ENCODE measurements around the gene TASP1. TPM values are rescaled to one million over a fixed set of nuclear protein-coding genes. Genes with fewer than 3 reads are reported as not detected.
"Not testable (repeated sequence)": the region's sequence is repeated elsewhere in the genome, so short reads cannot be mapped to it uniquely, and the experiment has no call there.

TASP1 gene
- total RNA-seq, 1 experiment from 2014 or later: 9.5 TPM

DNA sequence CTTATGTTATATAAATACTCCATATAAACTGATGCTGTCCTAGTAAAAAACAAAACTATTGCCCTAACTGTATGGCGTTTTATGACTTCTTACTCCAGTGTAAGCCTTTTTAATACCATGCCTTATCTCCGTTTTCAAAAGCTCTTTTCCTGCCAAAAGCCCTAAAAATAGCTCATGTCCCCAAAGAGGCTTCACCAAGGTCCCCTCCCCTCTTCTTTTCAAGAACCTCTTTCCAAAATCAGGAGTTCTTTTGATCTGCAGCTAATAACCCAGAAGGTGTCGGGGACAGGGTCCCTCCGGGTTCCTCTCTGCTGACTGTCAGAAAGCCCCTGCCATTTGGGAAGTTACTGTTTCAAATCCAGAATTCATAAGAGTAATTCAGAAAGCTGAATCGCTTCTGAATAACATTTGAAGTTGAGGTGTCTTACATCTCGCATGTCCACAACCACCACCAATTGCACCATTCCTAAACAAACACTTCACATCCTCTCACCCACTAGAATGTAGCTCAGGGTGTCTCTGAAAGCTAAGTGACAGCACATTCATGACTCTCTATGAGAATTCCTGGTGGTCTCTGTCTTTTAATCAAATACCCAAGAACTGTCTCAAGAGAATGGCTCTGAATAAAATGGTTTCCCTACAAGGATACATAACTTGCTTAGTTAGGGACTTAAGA lies 13.3 kb downstream of the TASP1 start:
- H2BK15ac ChIP-seq (ENCODE audit: low read depth, low read length): no peak overlapping the region
- no peak overlapping the region for H2AK5ac ChIP-seq (ENCODE audit: insufficient read length, low read length)
- H3K56ac ChIP-seq (ENCODE audit: insufficient read length, low read depth, low read length): no peak overlapping the region
- H3K27ac ChIP-seq (ENCODE audit: insufficient read length, low read depth, low read length): no peak overlapping the region
- H3K4me1 ChIP-seq (ENCODE audit: insufficient read depth, low read length): peaks cover 6% of the 10 kb centered on the region; the same call in 1 of the 2 replicates
- H2AFZ ChIP-seq (ENCODE audit: low read length): no peak overlapping the region
- Mint-ChIP-seq H3K36me3 (ENCODE audit: insufficient read depth in 1 of 3, low read depth in 3 of 3) (peaks cover 7 to 18% (median 15%) of the 10 kb centered on the region in 3 experiments; a peak in 5 of 7 replicates), H3K9me3 (no peaks in the 10 kb centered on the region), H3K4me3 (no peak overlapping the region), H3K4me1 (peaks cover 39 to 44% of the 10 kb centered on the region in 2 experiments), H3K27me3 (ENCODE audit: low read depth) (no peaks in the 10 kb centered on the region; the same call in 1 of the 2 replicates), H3K27ac (no peak overlapping the region; a peak in 1 of 7 replicates)
- H2BK12ac ChIP-seq (ENCODE audit: insufficient read length, low read depth, low read length): no peak overlapping the region
- no peak overlapping the region for H2BK5ac ChIP-seq (ENCODE audit: insufficient read length, low read length)
- no peak overlapping the region for H4K8ac ChIP-seq (replicated peaks; ENCODE audit: insufficient read length, low read depth, low read length)
- WGBS (ENCODE audit: extremely low coverage, insufficient read length, low lambda C conversion rate): no CpG with 5 or more reads among the region's 6 CpGs
- H2BK20ac ChIP-seq (ENCODE audit: low read depth, low read length, poor library complexity, severe bottlenecking): no peak overlapping the region
- no peaks in the 10 kb centered on the region for H3K79me1 ChIP-seq (ENCODE audit: insufficient read depth, low read depth, low read length, poor library complexity, severe bottlenecking)
- no peak overlapping the region for H4K5ac ChIP-seq (ENCODE audit: insufficient read length, low read depth, low read length)
- TF ChIP-seq, protein P1, sequence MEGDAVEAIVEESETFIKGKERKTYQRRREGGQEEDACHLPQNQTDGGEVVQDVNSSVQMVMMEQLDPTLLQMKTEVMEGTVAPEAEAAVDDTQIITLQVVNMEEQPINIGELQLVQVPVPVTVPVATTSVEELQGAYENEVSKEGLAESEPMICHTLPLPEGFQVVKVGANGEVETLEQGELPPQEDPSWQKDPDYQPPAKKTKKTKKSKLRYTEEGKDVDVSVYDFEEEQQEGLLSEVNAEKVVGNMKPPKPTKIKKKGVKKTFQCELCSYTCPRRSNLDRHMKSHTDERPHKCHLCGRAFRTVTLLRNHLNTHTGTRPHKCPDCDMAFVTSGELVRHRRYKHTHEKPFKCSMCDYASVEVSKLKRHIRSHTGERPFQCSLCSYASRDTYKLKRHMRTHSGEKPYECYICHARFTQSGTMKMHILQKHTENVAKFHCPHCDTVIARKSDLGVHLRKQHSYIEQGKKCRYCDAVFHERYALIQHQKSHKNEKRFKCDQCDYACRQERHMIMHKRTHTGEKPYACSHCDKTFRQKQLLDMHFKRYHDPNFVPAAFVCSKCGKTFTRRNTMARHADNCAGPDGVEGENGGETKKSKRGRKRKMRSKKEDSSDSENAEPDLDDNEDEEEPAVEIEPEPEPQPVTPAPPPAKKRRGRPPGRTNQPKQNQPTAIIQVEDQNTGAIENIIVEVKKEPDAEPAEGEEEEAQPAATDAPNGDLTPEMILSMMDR (conservative IDR thresholded peaks at IDR 0.05): no peak
- H3K4me2 ChIP-seq (ENCODE audit: insufficient read depth, insufficient read length, low read length): no peak overlapping the region
- no peak overlapping the region for H3K14ac ChIP-seq (ENCODE audit: insufficient read depth, low read length)
- no peaks in the 10 kb centered on the region for H3K9me3 ChIP-seq (ENCODE audit: control insufficient read depth, low read depth, low read length)
- no peaks in the 10 kb centered on the region for H3K79me2 ChIP-seq (ENCODE audit: insufficient read depth, low read length)
- no peak overlapping the region for H4K91ac ChIP-seq (ENCODE audit: insufficient read length, low read depth, low read length)
- no peak overlapping the region for H3K9ac ChIP-seq (ENCODE audit: extremely low read depth, insufficient read length, low read length)
- no peak for DNase-seq
- no peak overlapping the region for H2BK120ac ChIP-seq (ENCODE audit: low read depth, low read length, poor library complexity, severe bottlenecking)
- no peak overlapping the region for H3T11ph ChIP-seq (ENCODE audit: low read length)
- no peaks in the 10 kb centered on the region for H3K27me3 ChIP-seq (ENCODE audit: insufficient read depth, low read length)
- no peaks in the 10 kb centered on the region for H3K23me2 ChIP-seq (ENCODE audit: insufficient read length, low read depth, low read length, poor library complexity, severe bottlenecking)
- no peak overlapping the region for H3K4ac ChIP-seq (ENCODE audit: low read depth, low read length)
- H3K23ac ChIP-seq (ENCODE audit: insufficient read length, low read depth, low read length): no peak overlapping the region
- H4K20me1 ChIP-seq (ENCODE audit: control insufficient read depth, insufficient read depth, insufficient read length): no peaks in the 10 kb centered on the region
- H3K18ac ChIP-seq (ENCODE audit: insufficient read length, low read depth, low read length): no peak overlapping the region

- not testable (repeated sequence) for H4K5ac ChIP-seq (ENCODE audit: insufficient read length, low read depth, low read length); H3K9me3 ChIP-seq (ENCODE audit: control insufficient read depth, low read depth, low read length); H2AK5ac ChIP-seq (ENCODE audit: insufficient read length, low read length); H3K27ac ChIP-seq (ENCODE audit: insufficient read length, low read depth, low read length); H2BK5ac ChIP-seq (ENCODE audit: insufficient read length, low read length); H3K79me1 ChIP-seq (ENCODE audit: insufficient read depth, low read depth, low read length, poor library complexity, severe bottlenecking); H3K14ac ChIP-seq (ENCODE audit: insufficient read depth, low read length); H3K23me2 ChIP-seq (ENCODE audit: insufficient read length, low read depth, low read length, poor library complexity, severe bottlenecking); H4K91ac ChIP-seq (ENCODE audit: insufficient read length, low read depth, low read length); H3K4me1 ChIP-seq (ENCODE audit: insufficient read depth, low read length); H2BK20ac ChIP-seq (ENCODE audit: low read depth, low read length, poor library complexity, severe bottlenecking); H3K4ac ChIP-seq (ENCODE audit: low read depth, low read length); H2AFZ ChIP-seq (ENCODE audit: low read length); H4K8ac ChIP-seq (replicated peaks; ENCODE audit: insufficient read length, low read depth, low read length); H3K23ac ChIP-seq (ENCODE audit: insufficient read length, low read depth, low read length); H3K27ac Mint-ChIP-seq; H3K4me2 ChIP-seq (ENCODE audit: insufficient read depth, insufficient read length, low read length); H3K36me3 Mint-ChIP-seq (ENCODE audit: insufficient read depth in 1 of 3, low read depth in 3 of 3); H2BK120ac ChIP-seq (ENCODE audit: low read depth, low read length, poor library complexity, severe bottlenecking); H3K18ac ChIP-seq (ENCODE audit: insufficient read length, low read depth, low read length); DNase-seq; H3K27me3 Mint-ChIP-seq (ENCODE audit: low read depth); H3K4me1 Mint-ChIP-seq; H4K20me1 ChIP-seq (ENCODE audit: control insufficient read depth, insufficient read depth, insufficient read length); H3T11ph ChIP-seq (ENCODE audit: low read length); H2BK15ac ChIP-seq (ENCODE audit: low read depth, low read length); H3K27me3 ChIP-seq (ENCODE audit: insufficient read depth, low read length); H3K9ac ChIP-seq (ENCODE audit: extremely low read depth, insufficient read length, low read length); H3K9me3 Mint-ChIP-seq; H3K79me2 ChIP-seq (ENCODE audit: insufficient read depth, low read length); H2BK12ac ChIP-seq (ENCODE audit: insufficient read length, low read depth, low read length); H3K56ac ChIP-seq (ENCODE audit: insufficient read length, low read depth, low read length); H3K4me3 Mint-ChIP-seq
- WGBS (ENCODE audit: extremely low coverage, insufficient read length, low lambda C conversion rate): no CpG with 5 or more reads among the region's 1 CpG
These were observed 19.3 kb downstream of the TASP1 start for GRCh38 chr20:13619415-13619814.

Data from H9 (cell line).